Mucosa of gallbladder (tissue), 1 donor: ENCODE data around the gene TLE7. TPM values are rescaled to one million over a fixed set of nuclear protein-coding genes. Genes with fewer than 3 reads are reported as not detected.

Experiments
- total RNA-seq: library from RNA; stranded (reverse); gene quantifications from one replicate; pipeline ENCODE4 v1.2.1, GENCODE V29; 2021
- donor health status: DM: no; HTN: no; CAD: no.

Gene TLE7
- total RNA-seq, 1 donor from 2014 or later = 0.14 TPM

Other genes starting within 250 kb of the TLE7 start
- gene HYDIN, start 211.3 kb downstream of the TLE7 start, total RNA-seq = 6.2 TPM
- 26.0 TPM for gene CMTR2, start 152.7 kb downstream of the TLE7 start, total RNA-seq
- 0.81 TPM for gene CALB2, start 83.3 kb downstream of the TLE7 start, total RNA-seq
- gene ZNF23, start 20.2 kb upstream of the TLE7 start, total RNA-seq = 6.3 TPM
- 5.6 TPM for gene ZNF19, start 47.3 kb upstream of the TLE7 start, total RNA-seq
- gene CHST4, start 84.4 kb upstream of the TLE7 start, total RNA-seq = 586 TPM
- 2.5 TPM for gene TAT, start 135.0 kb upstream of the TLE7 start, total RNA-seq
- 28.8 TPM for gene MARVELD3, start 184.1 kb upstream of the TLE7 start, total RNA-seq